Fibroblast of skin of back (primary cell): ENCODE data around the gene SMARCA1.
A peak's percentile ranks its signal among the peaks of the same experiment; 100 is the strongest.

Experiments used
- DNase-seq: peaks from one replicate; pipeline ENCODE4 v3.0.0-alpha.2; 2013

The SMARCA1 gene

DNA sequence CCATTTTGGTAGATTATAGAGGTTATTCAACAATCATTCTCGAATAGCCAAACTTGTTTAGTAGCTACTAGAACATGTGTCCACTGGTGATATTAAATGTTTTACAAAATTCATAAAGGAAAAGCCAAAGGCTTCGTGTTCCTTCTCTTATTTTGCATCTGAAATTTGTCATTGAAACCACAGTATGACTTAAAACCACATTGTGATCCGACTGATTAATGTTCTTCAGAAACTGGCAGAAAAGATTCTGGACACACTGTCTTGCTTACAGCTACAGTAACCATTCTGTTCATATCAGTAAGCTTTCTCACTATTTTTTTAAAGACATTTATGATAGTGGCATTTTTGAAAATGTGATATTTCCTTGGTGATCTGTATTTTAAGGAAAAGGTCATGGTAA, 2.6 kb upstream of the SMARCA1 start:
- no peak for DNase-seq

GRCh38 chrX:129525162-129525561, 1.9 kb upstream of the SMARCA1 start:
- DNase-seq: no peak

- DNase-seq: no peak
These were observed 1.1 kb upstream of the SMARCA1 start for GRCh38 chrX:129524250-129524850.

DNA sequence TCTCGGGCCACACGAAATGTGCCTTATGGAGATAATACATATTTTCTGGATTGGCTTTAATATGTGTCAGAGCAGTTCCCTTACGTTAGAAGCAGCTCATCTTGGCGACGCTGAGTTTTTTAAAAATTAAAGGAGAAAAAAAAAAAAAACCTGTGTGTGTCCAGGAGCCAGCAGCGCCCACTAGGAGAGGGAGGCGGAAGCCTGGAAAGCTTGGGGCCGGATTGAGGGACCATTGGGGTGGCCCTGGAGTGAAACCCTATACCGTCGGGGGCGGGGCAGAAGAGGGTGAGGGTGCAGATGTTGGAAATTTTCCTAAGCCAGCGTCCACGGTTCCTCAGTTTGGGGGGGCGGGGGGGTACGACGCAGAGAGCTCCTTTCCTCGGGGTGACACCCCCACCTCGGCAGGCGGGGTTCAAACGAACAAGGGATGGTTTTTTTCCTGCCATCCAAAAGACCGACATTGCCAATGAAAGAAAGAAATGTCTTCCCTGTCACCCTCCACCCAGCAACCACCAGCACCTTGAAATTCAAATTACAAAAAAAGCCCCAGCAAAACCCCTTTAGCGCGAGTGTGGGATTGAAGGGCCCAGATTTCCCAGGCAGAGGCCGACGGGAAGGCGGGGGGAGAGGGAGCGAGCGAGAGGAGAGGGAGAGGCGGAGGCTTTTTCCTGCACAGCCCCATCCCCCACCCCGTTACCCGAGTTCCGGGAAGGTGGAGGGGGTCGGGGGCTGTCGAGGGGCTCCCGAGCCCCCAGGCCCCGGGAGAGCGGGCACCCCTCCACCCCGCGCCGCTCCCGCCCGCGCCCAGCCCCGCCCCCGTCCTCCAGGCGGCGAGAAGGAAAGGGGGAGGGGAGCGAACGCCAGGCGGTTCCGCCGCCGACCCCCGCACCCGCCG, 859 bp downstream of the SMARCA1 start:
- DNase-seq: peak; percentile 64

- no peak for DNase-seq
These were observed 3.1 kb downstream of the SMARCA1 start for GRCh38 chrX:129520151-129520550.

DNA sequence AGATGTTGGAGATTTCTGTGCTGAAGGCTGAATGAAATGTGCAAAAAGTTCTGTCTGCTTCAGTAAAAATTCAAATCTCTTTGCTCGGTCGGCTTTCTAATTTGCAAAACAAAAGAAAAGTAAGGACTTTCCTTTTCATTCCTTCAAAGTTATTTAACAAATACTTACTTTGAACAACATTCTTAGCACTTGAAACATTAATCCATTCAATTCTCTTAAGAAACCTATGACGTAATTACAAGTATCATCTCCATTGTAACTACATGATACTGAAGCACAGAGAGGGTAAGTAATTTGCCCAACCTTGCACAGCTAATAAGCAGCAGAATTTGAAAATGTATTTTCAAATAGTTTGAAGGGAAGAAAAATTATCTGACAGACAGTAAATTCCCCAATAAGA, 6.9 kb downstream of the SMARCA1 start:
- no peak for DNase-seq

GRCh38 chrX:129512409-129512808, 10.9 kb downstream of the SMARCA1 start:
- DNase-seq: no peak

DNA sequence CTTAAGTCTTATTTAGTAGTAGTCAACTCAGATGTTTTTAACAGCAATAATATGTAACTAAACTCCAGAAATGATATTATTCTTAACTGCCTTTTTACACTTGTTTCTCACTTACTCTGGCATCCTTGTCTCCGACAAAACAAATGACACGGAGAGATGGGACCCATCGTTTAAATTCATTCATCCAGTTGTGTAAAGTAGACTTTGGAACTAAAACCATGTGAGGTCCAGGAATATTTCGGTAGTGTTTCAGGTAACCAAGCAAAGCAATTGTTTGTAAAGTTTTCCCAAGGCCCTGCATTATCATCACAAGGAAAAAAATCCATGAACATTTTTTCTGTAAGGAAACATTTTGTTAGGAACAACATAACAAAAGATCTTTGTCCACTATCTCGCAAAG, 11.6 kb downstream of the SMARCA1 start:
- no peak for DNase-seq

DNA sequence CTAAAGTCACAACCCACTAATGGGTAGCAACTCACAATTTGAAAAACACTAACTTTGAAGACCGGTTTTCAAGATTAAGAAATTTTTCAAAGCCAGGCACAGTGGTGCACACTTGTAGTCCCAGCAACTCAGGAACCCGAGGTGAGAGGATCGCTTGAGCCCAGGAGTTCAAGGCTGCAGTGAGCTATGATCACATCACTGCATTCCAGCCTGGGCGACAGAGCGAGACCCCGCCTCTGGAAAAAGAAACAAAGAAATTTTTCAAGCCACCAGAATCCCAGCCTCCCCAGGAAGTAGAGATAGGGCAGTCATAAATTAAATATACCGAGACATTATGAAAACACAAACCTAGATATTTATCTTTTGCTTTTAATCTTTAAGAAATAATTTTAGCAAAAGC, 13.0 kb downstream of the SMARCA1 start:
- no peak for DNase-seq

DNA sequence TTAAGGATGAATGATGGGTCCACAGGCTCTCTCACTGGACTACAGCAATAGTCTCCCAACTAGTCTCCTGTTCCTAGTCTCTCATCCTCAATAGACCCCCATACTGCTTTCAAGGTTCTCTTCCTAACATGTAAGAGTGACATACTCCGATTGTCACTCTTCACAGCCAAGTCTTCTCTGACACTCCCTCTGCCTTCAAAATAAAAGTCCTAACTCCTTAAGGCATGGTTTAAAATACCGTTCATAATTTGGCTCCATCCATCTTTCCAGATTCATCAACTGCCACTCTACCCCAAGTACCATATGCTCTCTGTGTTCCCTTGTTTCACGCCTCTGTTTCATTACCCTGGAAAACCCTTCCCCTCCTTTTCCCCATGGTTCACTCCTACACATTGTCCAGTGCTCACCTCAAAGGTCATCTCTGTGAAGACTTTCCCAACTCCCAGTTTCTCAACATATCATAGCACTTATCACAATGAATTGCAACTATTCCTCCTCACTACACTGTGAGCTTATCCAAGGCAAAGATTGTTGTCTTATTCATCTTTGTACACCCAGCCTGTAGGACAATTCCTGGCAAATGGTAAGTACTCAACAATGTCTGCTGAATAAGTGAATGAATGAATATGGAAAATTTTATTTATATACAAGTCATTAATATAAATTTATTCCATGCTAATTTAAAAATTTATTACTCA, 26.0 kb downstream of the SMARCA1 start:
- no peak for DNase-seq

- peak; percentile 56 for DNase-seq
These were observed 26.7 kb downstream of the SMARCA1 start for GRCh38 chrX:129496625-129497024.

DNA sequence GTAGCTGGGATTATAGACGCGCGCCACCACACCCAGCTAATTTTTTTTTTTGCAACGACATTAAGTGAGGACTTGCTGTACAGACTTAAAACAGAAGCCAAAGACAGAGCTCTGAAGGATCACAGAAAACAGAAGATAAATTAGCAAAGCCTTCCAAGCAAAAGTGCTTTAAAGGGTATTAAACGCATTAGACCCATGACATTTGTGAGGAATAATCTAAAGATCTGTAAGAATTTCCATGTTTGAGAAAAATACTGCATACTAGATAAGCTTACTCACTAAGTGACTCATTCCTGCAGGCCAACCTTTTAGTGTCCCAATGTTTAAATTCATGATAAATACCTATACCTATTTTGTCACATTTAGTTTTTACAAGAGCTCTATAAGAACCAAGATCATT, 27.4 kb downstream of the SMARCA1 start:
- peak; percentile 49 for DNase-seq

DNA sequence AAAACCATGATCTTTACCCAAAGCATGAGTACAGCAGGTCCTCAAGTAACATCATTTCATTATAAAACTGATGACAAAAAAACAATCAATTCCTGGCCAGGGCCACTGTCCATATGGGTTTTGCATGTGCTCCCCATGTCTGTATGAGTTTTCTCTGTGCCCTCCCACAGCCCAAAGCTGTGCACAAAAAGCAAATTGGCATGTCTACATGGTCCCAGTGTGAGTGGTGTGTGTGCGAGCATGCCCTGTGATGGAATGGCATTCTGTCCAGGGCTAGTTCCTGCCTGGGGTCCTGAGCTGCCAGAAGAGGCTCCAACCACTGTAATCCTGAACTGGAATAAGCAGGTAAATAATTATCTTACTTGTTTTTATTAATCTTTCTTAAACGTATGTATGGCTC, 28.4 kb downstream of the SMARCA1 start:
- DNase-seq: no peak

DNA sequence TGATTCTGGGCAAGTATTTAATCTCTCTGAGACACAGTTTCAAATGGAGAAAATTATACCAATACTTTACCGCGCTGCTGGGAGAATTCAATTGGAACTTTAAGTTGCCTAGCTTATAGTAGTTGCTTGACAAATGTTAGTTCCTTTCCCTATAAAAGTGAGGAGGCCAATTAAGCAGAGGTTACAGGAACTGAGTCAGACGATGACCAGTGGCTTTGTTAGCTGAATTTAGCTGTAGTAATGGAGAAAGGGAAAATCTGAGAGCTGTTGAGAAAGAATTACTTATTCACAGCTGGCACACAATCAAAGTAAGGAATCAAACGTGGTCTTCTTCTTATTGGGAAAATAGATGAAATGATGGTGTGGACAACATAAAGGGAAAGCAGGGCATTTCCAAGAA, 29.6 kb downstream of the SMARCA1 start:
- peak; percentile 20 for DNase-seq

GRCh38 chrX:129490330-129490729, 33.0 kb downstream of the SMARCA1 start:
- no peak for DNase-seq

GRCh38 chrX:129488359-129488758, 34.9 kb downstream of the SMARCA1 start:
- DNase-seq: no peak

DNA sequence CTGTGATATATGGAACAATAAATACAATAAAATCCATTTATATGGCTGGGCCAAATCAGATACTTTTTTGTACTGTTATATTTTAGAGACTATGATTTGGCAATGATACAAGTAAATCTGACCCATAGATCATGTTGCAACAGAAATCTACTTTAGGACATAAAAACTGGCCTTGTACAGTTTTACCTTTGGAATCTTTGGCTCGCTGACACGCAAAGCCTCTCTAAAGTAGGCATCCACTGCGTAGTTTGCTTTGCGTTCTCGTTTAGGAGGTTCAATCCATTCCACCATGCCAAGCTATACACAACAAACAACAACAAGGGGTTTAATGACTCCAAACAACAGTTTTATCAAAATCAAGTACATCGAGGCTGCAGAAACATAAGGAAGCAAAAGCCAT, 42.4 kb downstream of the SMARCA1 start:
- no peak for DNase-seq

- DNase-seq: no peak
These were observed 44.8 kb downstream of the SMARCA1 start for GRCh38 chrX:129478516-129478915.

- DNase-seq: peak; percentile 34
These were observed 51.2 kb downstream of the SMARCA1 start for GRCh38 chrX:129472116-129472515.

GRCh38 chrX:129462707-129463106, 60.6 kb downstream of the SMARCA1 start:
- DNase-seq: no peak

DNA sequence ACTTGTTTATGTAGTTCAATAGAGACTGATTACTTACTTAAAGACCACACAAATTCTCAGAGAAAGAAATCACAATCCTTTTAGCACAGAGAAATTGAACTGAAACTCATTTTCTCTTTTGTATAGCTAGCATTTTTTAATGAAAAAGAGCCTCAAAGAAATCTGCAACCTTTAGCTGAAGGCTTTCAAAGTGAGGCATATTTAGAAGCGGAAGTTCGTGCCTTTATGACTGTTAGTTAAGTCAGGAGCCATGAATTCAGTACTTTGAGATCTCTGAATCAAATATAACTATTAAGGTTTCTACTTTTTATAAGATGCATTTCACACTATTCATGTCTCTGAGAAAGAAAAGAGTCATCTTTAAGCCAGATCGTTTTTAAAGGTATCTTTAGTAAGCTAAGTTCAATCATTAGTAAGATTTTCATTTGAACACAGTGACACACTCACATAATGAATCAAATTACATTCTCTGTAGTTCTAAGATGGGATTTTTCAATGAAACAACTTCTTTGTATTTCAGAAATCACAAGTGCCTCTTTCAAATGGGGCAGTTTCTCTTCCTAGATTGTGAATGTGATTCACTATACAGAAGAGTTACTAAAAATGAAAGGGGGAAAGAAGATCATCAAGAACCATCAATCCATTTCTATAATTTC, 61.4 kb downstream of the SMARCA1 start:
- DNase-seq: no peak

- DNase-seq: no peak
These were observed 70.8 kb downstream of the SMARCA1 start for GRCh38 chrX:129452523-129452922.

DNA sequence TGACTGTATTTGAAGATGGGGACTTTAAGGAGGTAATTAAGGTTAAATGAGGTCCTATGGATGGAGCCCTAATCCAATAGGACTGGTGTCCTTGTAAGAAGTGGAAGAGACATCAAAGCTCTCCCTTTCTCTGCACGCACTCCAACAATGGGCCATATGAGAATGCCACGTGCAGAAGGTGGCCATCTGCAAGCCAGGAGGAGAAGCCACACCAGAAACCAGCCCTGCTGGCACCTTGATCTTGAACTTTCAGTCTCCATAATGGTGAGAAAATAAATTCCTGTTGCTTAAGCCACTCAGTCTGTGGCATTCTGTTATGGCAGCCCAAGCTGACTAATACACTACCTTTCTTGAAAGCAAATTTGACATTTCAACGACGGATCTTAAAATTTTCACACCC, 73.2 kb downstream of the SMARCA1 start:
- DNase-seq: no peak
